CD4-positive, alpha-beta T cell (primary cell): Measurements from ENCODE around the gene HDAC9. TPM values are rescaled to one million over a fixed set of nuclear protein-coding genes. Genes with fewer than 3 reads are reported as not detected.

Experiments used
- ATAC-seq: fragments of 200-7000 bp; cut with Tn5 transposase; one replicate; pipeline ENCODE4 v1.10.0; 2022; ENCODE audit warnings: mild to moderate bottlenecking; ENCODE audit not compliant: poor library complexity
- CTCF ChIA-PET: fragments of 350-600 bp; sonication (Branson Sonifier 250); formaldehyde crosslinking; loops from one replicate; lab custom pipeline; 2021; ENCODE audit warnings: antibody characterized with exemption, inconsistent platforms; lab: Charles Lee
- POLR2A ChIA-PET: fragments of 350-600 bp; sonication (Branson Sonifier 250); formaldehyde crosslinking; loops from one replicate; lab custom pipeline; 2021; ENCODE audit warnings: antibody characterized with exemption, inconsistent platforms; lab: Charles Lee
- DNase-seq, 14 experiments: peaks; one replicate each; pipeline ENCODE4 v3.0.0-alpha.2; 2013 to 2020; ENCODE audit warnings: mixed read lengths in 2 of 14
- H3K27ac ChIP-seq, 2 donors: one replicate each; pipeline versions ENCODE4 v1.5.1 to v1.7.0; 2013; ENCODE audit warnings: low read length in 2 of 2, low read depth in 1 of 2, mild to moderate bottlenecking in 1 of 2
- H3K27me3 ChIP-seq, 2 experiments: 1 replicate in 1 of 2; 2 replicates in 1 of 2; pipeline versions ENCODE4 v1.6.1 to v1.7.0; 2013; ENCODE audit warnings: low read length in 2 of 2, control low read depth in 1 of 2, mild to moderate bottlenecking in 1 of 2, moderate library complexity in 1 of 2; ENCODE audit not compliant: insufficient read depth in 2 of 2, control insufficient read depth in 1 of 2
- H3K36me3 ChIP-seq: one replicate; pipeline ENCODE4 v1.6.1; 2013; ENCODE audit warnings: low read length, control low read depth; ENCODE audit not compliant: insufficient read depth
- H3K4me1 ChIP-seq: one replicate; pipeline ENCODE4 v1.6.1; 2013; ENCODE audit warnings: low read length, control low read depth; ENCODE audit not compliant: insufficient read depth
- H3K4me3 ChIP-seq: one replicate; pipeline ENCODE4 v1.5.1; 2013; ENCODE audit warnings: mild to moderate bottlenecking, low read length, moderate library complexity
- H3K9me3 ChIP-seq, 2 experiments: 1 replicate in 1 of 2; 2 replicates in 1 of 2; pipeline versions ENCODE4 v1.6.1 to v1.7.0; 2013; ENCODE audit warnings: low read length in 2 of 2, mild to moderate bottlenecking in 2 of 2, control low read depth in 1 of 2, moderate library complexity in 1 of 2; ENCODE audit not compliant: control insufficient read depth in 1 of 2, insufficient read depth in 1 of 2
- H3K27ac Mint-ChIP-seq: one replicate; pipeline ENCODE4 v1.8.0; 2020; ENCODE audit warnings: mixed read lengths
- H3K27me3 Mint-ChIP-seq: one replicate; pipeline ENCODE4 v1.8.0; 2021; ENCODE audit warnings: mixed read lengths
- H3K36me3 Mint-ChIP-seq: one replicate; pipeline ENCODE4 v1.8.0; 2021; ENCODE audit warnings: low read depth, mixed read lengths
- H3K4me1 Mint-ChIP-seq: one replicate; pipeline ENCODE4 v1.8.0; 2021; ENCODE audit warnings: low read depth, mixed read lengths
- H3K4me3 Mint-ChIP-seq: one replicate; pipeline ENCODE4 v1.8.0; 2020; ENCODE audit warnings: mild to moderate bottlenecking, mixed read lengths
- H3K9me3 Mint-ChIP-seq: one replicate; pipeline ENCODE4 v1.8.0; 2020; ENCODE audit warnings: mixed read lengths
- intact Hi-C, 2 experiments: fragments of 100-400 bp; cut with DNase I in 1 of 2; cut with micrococcal nuclease in 1 of 2; formaldehyde crosslinking; loops; one replicate each; pipeline versions ENCODE4 v1.15.1 to v1.9.0; 2023 to 2025; cut with DNase I, micrococcal nuclease
- total RNA-seq, 174 experiments: library from RNA in 2 of 174; stranded (reverse) in 2 of 174; gene quantifications; one replicate each; pipeline ENCODE4 v1.2.3 and lab custom pipeline; 2021 to 2026
- TF ChIP-seq, protein P1 (sequence below): fragments of 200-600 bp; IDR thresholded peaks from one replicate; pipeline ENCODE4 v1.8.0; 2022; ENCODE audit warnings: antibody characterized with exemption, mild to moderate bottlenecking

Gene HDAC9
- total RNA-seq, 2 experiments from 2014 or later, result 0.73 to 1.2 TPM

DNA sequence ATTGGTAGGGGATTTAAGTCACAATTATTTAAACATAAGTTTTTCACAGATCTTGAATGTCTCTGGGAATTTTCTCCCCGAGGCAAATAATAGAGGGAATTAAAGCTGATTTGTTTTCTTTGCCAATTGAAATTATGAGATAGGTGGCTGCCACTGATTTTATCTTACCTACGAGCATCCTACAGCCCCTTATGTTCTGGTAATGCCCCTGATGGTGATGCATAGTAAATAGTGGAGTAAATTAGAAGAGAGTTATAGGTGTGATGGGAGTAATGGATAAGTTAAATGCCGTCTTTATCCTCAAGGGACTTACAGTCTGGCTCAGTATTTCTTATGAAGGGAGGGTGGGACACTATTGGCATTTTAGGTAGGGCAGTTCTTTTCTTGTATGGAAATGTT lies 58.1 kb downstream of the HDAC9 start:
- no peaks in the 10 kb centered on the region for H3K9me3 ChIP-seq
- intact Hi-C loops, result no loop called here
- POLR2A ChIA-PET, result no interaction called here
- no peaks in the 10 kb centered on the region for H3K27me3 Mint-ChIP-seq
- no peaks in the 10 kb centered on the region for H3K36me3 ChIP-seq
- no peak for DNase-seq
- no peak overlapping the region for H3K27ac ChIP-seq
- H3K9me3 Mint-ChIP-seq, result no peaks in the 10 kb centered on the region
- no peak overlapping the region for H3K4me3 ChIP-seq
- no peaks in the 10 kb centered on the region for H3K4me1 ChIP-seq
- TF ChIP-seq, protein P1, sequence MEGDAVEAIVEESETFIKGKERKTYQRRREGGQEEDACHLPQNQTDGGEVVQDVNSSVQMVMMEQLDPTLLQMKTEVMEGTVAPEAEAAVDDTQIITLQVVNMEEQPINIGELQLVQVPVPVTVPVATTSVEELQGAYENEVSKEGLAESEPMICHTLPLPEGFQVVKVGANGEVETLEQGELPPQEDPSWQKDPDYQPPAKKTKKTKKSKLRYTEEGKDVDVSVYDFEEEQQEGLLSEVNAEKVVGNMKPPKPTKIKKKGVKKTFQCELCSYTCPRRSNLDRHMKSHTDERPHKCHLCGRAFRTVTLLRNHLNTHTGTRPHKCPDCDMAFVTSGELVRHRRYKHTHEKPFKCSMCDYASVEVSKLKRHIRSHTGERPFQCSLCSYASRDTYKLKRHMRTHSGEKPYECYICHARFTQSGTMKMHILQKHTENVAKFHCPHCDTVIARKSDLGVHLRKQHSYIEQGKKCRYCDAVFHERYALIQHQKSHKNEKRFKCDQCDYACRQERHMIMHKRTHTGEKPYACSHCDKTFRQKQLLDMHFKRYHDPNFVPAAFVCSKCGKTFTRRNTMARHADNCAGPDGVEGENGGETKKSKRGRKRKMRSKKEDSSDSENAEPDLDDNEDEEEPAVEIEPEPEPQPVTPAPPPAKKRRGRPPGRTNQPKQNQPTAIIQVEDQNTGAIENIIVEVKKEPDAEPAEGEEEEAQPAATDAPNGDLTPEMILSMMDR, result no peak
- H3K36me3 Mint-ChIP-seq, result no peaks in the 10 kb centered on the region
- ATAC-seq, result no peak
- no peak overlapping the region for H3K27ac Mint-ChIP-seq
- CTCF ChIA-PET, result no interaction called here
- H3K4me3 Mint-ChIP-seq, result no peak overlapping the region
- H3K27me3 ChIP-seq, result no peaks in the 10 kb centered on the region
- H3K4me1 Mint-ChIP-seq, result no peaks in the 10 kb centered on the region

GRCh38 chr7:18555120-18555519 lies 59.6 kb downstream of the HDAC9 start:
- H3K27me3 ChIP-seq, result no peaks in the 10 kb centered on the region
- no peaks in the 10 kb centered on the region for H3K27me3 Mint-ChIP-seq
- H3K27ac Mint-ChIP-seq, result no peak overlapping the region
- ATAC-seq (no peak), DNase-seq (no peak)
- H3K4me1 ChIP-seq, result no peaks in the 10 kb centered on the region
- no peak overlapping the region for H3K4me3 Mint-ChIP-seq
- TF ChIP-seq, protein P1, result no peak
- H3K9me3 ChIP-seq, result no peaks in the 10 kb centered on the region
- intact Hi-C loops, result no loop called here
- H3K27ac ChIP-seq, result no peak overlapping the region
- POLR2A ChIA-PET, result no interaction called here
- no peaks in the 10 kb centered on the region for H3K36me3 Mint-ChIP-seq
- CTCF ChIA-PET, result no interaction called here
- no peaks in the 10 kb centered on the region for H3K4me1 Mint-ChIP-seq
- H3K36me3 ChIP-seq, result no peaks in the 10 kb centered on the region
- no peak overlapping the region for H3K4me3 ChIP-seq
- H3K9me3 Mint-ChIP-seq, result no peaks in the 10 kb centered on the region

DNA sequence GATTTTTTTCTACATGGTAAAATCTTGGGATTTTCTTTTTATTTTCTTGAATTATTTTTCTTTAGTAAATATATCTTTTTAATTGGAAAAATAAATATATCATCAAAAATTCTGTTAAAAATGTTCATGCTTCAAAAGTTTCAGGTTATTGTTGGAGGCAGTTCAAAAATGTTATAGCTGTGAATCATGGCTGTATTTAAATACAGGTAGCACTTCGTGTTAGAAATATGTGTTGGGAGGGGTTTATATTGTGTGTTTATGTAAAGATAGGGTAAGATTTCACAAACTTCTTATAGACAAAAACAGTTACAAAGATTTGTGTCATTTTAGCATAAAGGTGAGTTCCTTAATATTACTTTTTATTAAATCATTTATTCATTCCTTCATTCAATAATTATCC lies 60.4 kb downstream of the HDAC9 start:
- H3K36me3 ChIP-seq, result no peaks in the 10 kb centered on the region
- no peak overlapping the region for H3K27ac Mint-ChIP-seq
- CTCF ChIA-PET, result no interaction called here
- ATAC-seq, result no peak
- no peaks in the 10 kb centered on the region for H3K4me1 ChIP-seq
- intact Hi-C loops, result no loop called here
- H3K4me3 ChIP-seq, result no peak overlapping the region
- TF ChIP-seq, protein P1, result no peak
- no peaks in the 10 kb centered on the region for H3K36me3 Mint-ChIP-seq
- H3K27me3 Mint-ChIP-seq, result no peaks in the 10 kb centered on the region
- H3K27ac ChIP-seq, result no peak overlapping the region
- H3K4me1 Mint-ChIP-seq, result no peaks in the 10 kb centered on the region
- H3K27me3 ChIP-seq, result no peaks in the 10 kb centered on the region
- no peak overlapping the region for H3K4me3 Mint-ChIP-seq
- POLR2A ChIA-PET, result no interaction called here
- no peaks in the 10 kb centered on the region for H3K9me3 ChIP-seq
- no peaks in the 10 kb centered on the region for H3K9me3 Mint-ChIP-seq
- no peak for DNase-seq
